ENCODE measurements around the gene AIF1L. TPM values are rescaled to one million over a fixed set of nuclear protein-coding genes. Genes with fewer than 3 reads are reported as not detected.

AIF1L gene
- total RNA-seq, 6 donors from 2014 or later: 3.8 to 21.4 (median 10.5) TPM

- no peaks in the 10 kb centered on the region for H3K36me3 ChIP-seq
- no peaks in the 10 kb centered on the region for H3K9me3 ChIP-seq
- WGBS, 2 donors: 63 to 67% methylated on average over 22 of the region's 22 CpGs
- peak in 1 of 2 donors; percentile 4 for ATAC-seq (ENCODE audit: low FRiP score in 2 of 2)
- H3K4me3 ChIP-seq: no peak overlapping the region
- TF ChIP-seq POLR2AphosphoS5 (IDR thresholded peaks at IDR 0.05): peak in 1 of 2 donors; percentile 4
- no peak for TF ChIP-seq CTCF (IDR thresholded peaks at IDR 0.05)
- no peaks in the 10 kb centered on the region for H3K27me3 ChIP-seq
- H3K27ac ChIP-seq: peak overlapping the region; percentile 73 to 82 (median 74)
- peaks cover 0 to 9% (median 3%) of the 10 kb centered on the region in 4 donors for H3K4me1 ChIP-seq
- DNase-seq: peak in 1 of 2 donors; percentile 65
Measured at GRCh38 chr9:131116281-131117120, 20.2 kb downstream of the AIF1L start.

GRCh38 chr9:131117121-131117761 lies 20.9 kb downstream of the AIF1L start:
- H3K36me3 ChIP-seq: no peaks in the 10 kb centered on the region
- no peaks in the 10 kb centered on the region for H3K27me3 ChIP-seq
- no peak for DNase-seq
- H3K27ac ChIP-seq: peak overlapping the region; percentile 73 to 82 (median 74)
- TF ChIP-seq EP300 (IDR thresholded peaks at IDR 0.05) (no peak), POLR2A (IDR thresholded peaks at IDR 0.05) (no peak), POLR2AphosphoS5 (IDR thresholded peaks at IDR 0.05) (peak in 1 of 2 donors; percentile 12), CTCF (IDR thresholded peaks at IDR 0.05) (no peak)
- peak; percentile 15 to 38 for ATAC-seq (ENCODE audit: low FRiP score in 2 of 2)
- WGBS, 2 donors: 44 to 54% methylated on average over 9 to 13 of the region's 13 CpGs
- peaks cover 0 to 9% (median 3%) of the 10 kb centered on the region in 4 donors for H3K4me1 ChIP-seq
- H3K4me3 ChIP-seq: no peak overlapping the region
- H3K9me3 ChIP-seq: no peaks in the 10 kb centered on the region

- DNase-seq: no peak
- no peak for ATAC-seq (ENCODE audit: low FRiP score in 2 of 2)
- H3K27me3 ChIP-seq: no peaks in the 10 kb centered on the region
- H3K27ac ChIP-seq: peak overlapping the region; percentile 73 to 82 (median 74)
- H3K4me1 ChIP-seq: peaks cover 0 to 9% (median 3%) of the 10 kb centered on the region in 4 donors
- TF ChIP-seq CTCF (IDR thresholded peaks at IDR 0.05) (no peak), POLR2A (IDR thresholded peaks at IDR 0.05) (no peak), POLR2AphosphoS5 (IDR thresholded peaks at IDR 0.05) (no peak), EP300 (IDR thresholded peaks at IDR 0.05) (no peak)
- H3K9me3 ChIP-seq: no peaks in the 10 kb centered on the region
- 70 to 73% methylated on average over 4 of the region's 4 CpGs for WGBS, 2 donors
- no peaks in the 10 kb centered on the region for H3K36me3 ChIP-seq
- H3K4me3 ChIP-seq: no peak overlapping the region
Measured at GRCh38 chr9:131117762-131118145, 21.4 kb downstream of the AIF1L start.

- no peaks in the 10 kb centered on the region for H3K36me3 ChIP-seq
- peaks cover 3 to 12% (median 6%) of the 10 kb centered on the region in 4 donors for H3K4me1 ChIP-seq
- WGBS, 2 donors: 73 to 86% methylated on average over 5 to 8 of the region's 8 CpGs
- H3K4me3 ChIP-seq: no peak overlapping the region
- ATAC-seq (ENCODE audit: low FRiP score in 2 of 2): no peak
- H3K27ac ChIP-seq: no peak overlapping the region
- H3K27me3 ChIP-seq: no peaks in the 10 kb centered on the region
- H3K9me3 ChIP-seq: no peaks in the 10 kb centered on the region
- no peak for DNase-seq
- TF ChIP-seq CTCF (IDR thresholded peaks at IDR 0.05): no peak
- TF ChIP-seq POLR2A (IDR thresholded peaks at IDR 0.05): no peak
- no peak for TF ChIP-seq POLR2AphosphoS5 (IDR thresholded peaks at IDR 0.05)
Measured at GRCh38 chr9:131119600-131119999, 23.3 kb downstream of the AIF1L start.
